Naive thymus-derived CD8-positive, alpha-beta T cell (primary cell): ENCODE data around the gene ZNF189. TPM values are rescaled to one million over a fixed set of nuclear protein-coding genes. Genes with fewer than 3 reads are reported as not detected.

Source experiments
- ATAC-seq, 2 donors: fragments of 150-1000 bp; cut with Tn5 transposase in 1 of 2; sonication (Bioruptor Pico), chemical (Tn5 transposase) in 1 of 2; 1 replicate in 1 of 2; 2 replicates in 1 of 2; pipeline ENCODE4 v1.10.0; 2021; ENCODE audit warnings: mild to moderate bottlenecking in 2 of 2, moderate library complexity in 2 of 2
- POLR2A ChIA-PET: fragments of 350-600 bp; sonication (Branson Sonifier 250); formaldehyde crosslinking; loops from one replicate; lab custom pipeline; 2021; ENCODE audit warnings: antibody characterized with exemption; lab: Charles Lee
- DNase-seq, 10 donors: peaks; one replicate each; pipeline versions ENCODE4 v3.0.0 to v3.0.0-alpha.2; 2020 to 2022
- H3K27ac Mint-ChIP-seq, 10 donors: one replicate each; pipeline ENCODE4 v1.8.0; 2020 to 2022; ENCODE audit warnings: mild to moderate bottlenecking in 10 of 10, mixed read lengths in 10 of 10, moderate library complexity in 4 of 10, inconsistent platforms in 1 of 10
- H3K27me3 Mint-ChIP-seq, 5 donors: one replicate each; pipeline ENCODE4 v1.8.0; 2021 to 2022; ENCODE audit warnings: mixed read lengths in 5 of 5
- H3K36me3 Mint-ChIP-seq, 3 donors: one replicate each; pipeline ENCODE4 v1.8.0; 2020 to 2022; ENCODE audit warnings: mixed read lengths in 3 of 3, mild to moderate bottlenecking in 2 of 3, inconsistent platforms in 1 of 3
- H3K4me1 Mint-ChIP-seq, 4 donors: one replicate each; pipeline ENCODE4 v1.8.0; 2021 to 2022; ENCODE audit warnings: mixed read lengths in 4 of 4
- H3K4me3 Mint-ChIP-seq, 10 donors: one replicate each; pipeline ENCODE4 v1.8.0; 2020 to 2022; ENCODE audit warnings: mild to moderate bottlenecking in 10 of 10, mixed read lengths in 10 of 10, moderate library complexity in 6 of 10, inconsistent platforms in 1 of 10
- H3K9me3 Mint-ChIP-seq, 9 donors: one replicate each; pipeline ENCODE4 v1.8.0; 2020 to 2022; ENCODE audit warnings: mixed read lengths in 9 of 9, mild to moderate bottlenecking in 3 of 9, inconsistent platforms in 1 of 9, moderate library complexity in 1 of 9
- polyA plus RNA-seq, 3 donors: library from polyadenylated mRNA; unstranded; fragments of 300-500 nt; fragmentation: Illumina TruSeq; gene quantifications; one replicate each; pipeline ENCODE4 v1.2.3, GENCODE V29; 2021
- total RNA-seq, 8 experiments: library from RNA in 2 of 8; stranded (reverse) in 2 of 8; gene quantifications; one replicate each; pipeline ENCODE4 v1.2.3 and lab custom pipeline; 2021 to 2026

Gene ZNF189
- total and polyA plus RNA-seq, 5 experiments from 2014 or later: 1.4 to 26.3 (median 2.6) TPM

DNA sequence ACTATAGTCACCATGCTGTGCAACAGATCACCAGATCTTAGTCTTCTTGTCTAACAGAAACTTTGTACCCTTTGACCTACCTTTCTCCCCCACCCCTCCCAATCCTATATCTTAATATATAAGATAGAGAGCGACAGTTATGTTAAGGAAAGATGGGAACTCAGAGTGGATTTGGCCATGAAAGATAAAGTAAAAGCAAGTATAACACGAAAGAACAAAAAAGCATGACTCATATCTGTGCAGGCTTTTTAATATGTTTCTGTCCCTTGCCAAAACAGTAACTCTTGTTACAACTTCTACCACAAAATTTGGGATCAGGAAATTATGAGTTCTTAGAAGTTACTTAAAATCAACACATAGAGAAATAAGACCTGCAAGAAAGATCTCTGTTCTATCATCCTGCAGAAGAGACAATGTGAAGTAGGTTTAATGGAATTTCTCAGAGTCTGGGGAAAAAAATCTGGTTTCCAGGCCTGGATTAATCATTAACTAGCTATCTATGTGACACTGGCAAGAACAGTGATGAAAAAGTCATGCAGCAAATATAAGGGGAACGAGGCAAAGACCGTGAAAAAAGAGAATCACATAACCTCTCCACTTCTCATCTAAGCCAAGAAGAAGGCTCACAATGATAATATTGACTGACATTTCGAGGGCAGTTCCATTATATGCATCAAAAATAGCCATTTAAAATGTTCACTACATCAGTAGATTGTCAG, 32.5 kb upstream of the ZNF189 start:
- Mint-ChIP-seq H3K4me3 (no peak overlapping the region), H3K27me3 (peaks cover 4 to 27% (median 9%) of the 10 kb centered on the region in 5 donors), H3K36me3 (peaks cover 0 to 1% (median 0%) of the 10 kb centered on the region in 3 donors), H3K4me1 (no peaks in the 10 kb centered on the region), H3K9me3 (no peaks in the 10 kb centered on the region), H3K27ac (no peak overlapping the region)
- no peak for DNase-seq
- no peak for ATAC-seq
- POLR2A ChIA-PET: no interaction called here

GRCh38 chr9:101367323-101367722, 31.3 kb upstream of the ZNF189 start:
- Mint-ChIP-seq H3K4me1 (no peaks in the 10 kb centered on the region), H3K4me3 (no peak overlapping the region), H3K27me3 (peaks cover 8 to 35% (median 9%) of the 10 kb centered on the region in 5 donors), H3K36me3 (peaks cover 0 to 9% (median 0%) of the 10 kb centered on the region in 3 donors), H3K27ac (no peak overlapping the region), H3K9me3 (peaks cover 0 to 3% (median 0%) of the 10 kb centered on the region in 9 donors)
- ATAC-seq (no peak), DNase-seq (no peak)
- POLR2A ChIA-PET: no interaction called here

GRCh38 chr9:101369286-101369685, 29.4 kb upstream of the ZNF189 start:
- POLR2A ChIA-PET: no interaction called here
- Mint-ChIP-seq H3K4me3 (no peak overlapping the region), H3K27ac (no peak overlapping the region), H3K4me1 (no peaks in the 10 kb centered on the region), H3K9me3 (peaks cover 0 to 3% (median 0%) of the 10 kb centered on the region in 9 donors), H3K36me3 (peaks cover 0 to 9% (median 0%) of the 10 kb centered on the region in 3 donors), H3K27me3 (peaks cover 6 to 26% (median 16%) of the 10 kb centered on the region in 5 donors)
- no peak for DNase-seq
- ATAC-seq: no peak

- no peak for ATAC-seq
- no peak overlapping the region for H3K27ac Mint-ChIP-seq
- no peaks in the 10 kb centered on the region for H3K4me1 Mint-ChIP-seq
- no peak overlapping the region for H3K4me3 Mint-ChIP-seq
- peaks cover 0 to 9% (median 0%) of the 10 kb centered on the region in 3 donors for H3K36me3 Mint-ChIP-seq
- no peak for DNase-seq
- H3K27me3 Mint-ChIP-seq: peaks cover 5 to 26% (median 17%) of the 10 kb centered on the region in 5 donors
- peaks cover 0 to 3% (median 0%) of the 10 kb centered on the region in 9 donors for H3K9me3 Mint-ChIP-seq
- POLR2A ChIA-PET: no interaction called here
Observed at GRCh38 chr9:101369884-101370531, 28.6 kb upstream of the ZNF189 start.

DNA sequence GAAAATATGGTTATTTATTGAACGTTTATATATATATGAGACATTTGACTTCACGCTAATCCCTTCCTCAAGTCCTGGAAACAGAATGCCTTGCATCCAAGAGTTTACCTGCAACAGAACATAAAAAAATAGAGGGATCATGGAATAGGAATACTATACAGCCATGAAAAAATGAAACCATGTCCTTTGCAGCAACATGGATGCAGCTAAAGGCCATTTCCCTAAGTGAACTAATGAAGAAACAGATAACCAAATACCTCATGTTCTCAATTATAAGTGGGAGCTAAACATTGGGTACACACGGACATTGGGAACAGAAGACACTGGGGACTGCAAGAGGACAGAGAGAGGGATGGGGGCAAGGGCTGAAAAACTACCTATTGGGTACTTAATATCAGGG, 26.8 kb upstream of the ZNF189 start:
- no peaks in the 10 kb centered on the region for H3K4me1 Mint-ChIP-seq

DNA sequence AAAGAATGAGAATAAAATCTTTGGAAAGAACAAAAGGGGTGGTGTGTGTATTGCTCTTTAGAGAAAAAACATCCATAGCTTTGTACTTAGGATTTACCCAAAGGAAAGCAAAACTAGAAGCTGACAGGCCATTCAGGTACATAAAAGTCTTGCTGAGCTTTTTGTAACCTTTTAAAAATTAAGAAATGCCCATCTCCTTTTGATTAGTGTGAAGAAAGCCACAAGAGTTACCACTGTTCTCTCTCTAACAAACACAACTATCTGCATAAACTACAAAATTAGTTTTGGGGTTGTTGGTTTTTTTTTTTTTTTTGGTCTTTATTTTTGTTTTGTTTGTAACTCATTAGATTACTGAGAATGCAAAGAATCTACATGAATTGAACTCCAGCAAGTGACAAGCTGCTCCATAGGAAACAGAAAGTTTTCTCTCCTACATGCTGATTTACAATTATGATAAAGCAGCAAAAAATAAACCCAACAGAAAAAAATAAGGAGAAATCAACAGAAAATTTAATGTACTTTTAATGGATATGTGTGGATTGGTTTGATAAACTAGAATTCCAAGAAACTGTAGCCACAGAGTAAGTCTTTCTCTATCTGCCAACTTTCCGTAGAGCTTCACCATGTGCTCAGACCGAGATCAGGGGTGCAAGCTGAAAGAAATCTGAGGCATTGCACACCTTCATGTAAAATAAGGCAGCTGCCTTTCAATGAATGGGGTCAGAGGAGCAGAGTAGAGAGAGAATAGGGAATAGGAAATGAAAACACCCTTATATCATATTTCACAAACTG, 26.1 kb upstream of the ZNF189 start:
- DNase-seq (no peak), ATAC-seq (no peak)
- Mint-ChIP-seq H3K27ac (no peak overlapping the region), H3K36me3 (peaks cover 0 to 9% (median 0%) of the 10 kb centered on the region in 3 donors), H3K27me3 (peaks cover 6 to 26% (median 18%) of the 10 kb centered on the region in 5 donors), H3K4me1 (no peaks in the 10 kb centered on the region), H3K4me3 (no peak overlapping the region), H3K9me3 (peaks cover 0 to 10% (median 0%) of the 10 kb centered on the region in 9 donors)
- POLR2A ChIA-PET: no interaction called here

More for the DNA sequence above, 26.8 kb upstream of the ZNF189 start:
- Mint-ChIP-seq H3K4me3 (no peak overlapping the region), H3K9me3 (peaks cover 0 to 10% (median 0%) of the 10 kb centered on the region in 9 donors), H3K27me3 (peaks cover 6 to 26% (median 17%) of the 10 kb centered on the region in 5 donors), H3K27ac (no peak overlapping the region), H3K36me3 (peaks cover 0 to 9% (median 0%) of the 10 kb centered on the region in 3 donors)
- ATAC-seq: no peak
- DNase-seq: no peak
- POLR2A ChIA-PET: no interaction called here

DNA sequence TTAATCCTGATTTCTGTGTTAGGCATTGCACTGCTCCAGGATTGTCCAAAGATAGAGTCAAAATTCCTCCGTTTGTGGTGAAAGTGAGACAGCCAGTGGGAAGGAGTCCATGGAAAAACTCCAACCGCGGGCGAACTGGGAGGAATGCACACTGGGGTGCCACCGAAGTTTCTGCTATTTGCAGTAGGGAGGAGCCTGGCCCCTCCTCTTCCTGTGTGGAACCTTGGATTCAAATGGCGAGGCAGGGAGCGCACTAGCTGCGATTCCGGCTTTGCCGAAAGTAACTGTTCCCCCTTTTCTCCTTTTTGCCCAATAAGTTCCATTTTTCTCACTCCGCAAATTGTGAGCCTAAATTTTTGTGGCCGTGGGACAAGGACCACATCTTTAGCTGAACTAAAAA, 23.1 kb upstream of the ZNF189 start:
- POLR2A ChIA-PET: no interaction called here
- Mint-ChIP-seq H3K4me1 (no peaks in the 10 kb centered on the region), H3K27ac (no peak overlapping the region), H3K36me3 (peaks cover 0 to 9% (median 0%) of the 10 kb centered on the region in 3 donors), H3K9me3 (peaks cover 0 to 10% (median 0%) of the 10 kb centered on the region in 9 donors), H3K27me3 (peaks cover 4 to 21% (median 16%) of the 10 kb centered on the region in 5 donors), H3K4me3 (no peak overlapping the region)
- DNase-seq (no peak), ATAC-seq (no peak)

DNA sequence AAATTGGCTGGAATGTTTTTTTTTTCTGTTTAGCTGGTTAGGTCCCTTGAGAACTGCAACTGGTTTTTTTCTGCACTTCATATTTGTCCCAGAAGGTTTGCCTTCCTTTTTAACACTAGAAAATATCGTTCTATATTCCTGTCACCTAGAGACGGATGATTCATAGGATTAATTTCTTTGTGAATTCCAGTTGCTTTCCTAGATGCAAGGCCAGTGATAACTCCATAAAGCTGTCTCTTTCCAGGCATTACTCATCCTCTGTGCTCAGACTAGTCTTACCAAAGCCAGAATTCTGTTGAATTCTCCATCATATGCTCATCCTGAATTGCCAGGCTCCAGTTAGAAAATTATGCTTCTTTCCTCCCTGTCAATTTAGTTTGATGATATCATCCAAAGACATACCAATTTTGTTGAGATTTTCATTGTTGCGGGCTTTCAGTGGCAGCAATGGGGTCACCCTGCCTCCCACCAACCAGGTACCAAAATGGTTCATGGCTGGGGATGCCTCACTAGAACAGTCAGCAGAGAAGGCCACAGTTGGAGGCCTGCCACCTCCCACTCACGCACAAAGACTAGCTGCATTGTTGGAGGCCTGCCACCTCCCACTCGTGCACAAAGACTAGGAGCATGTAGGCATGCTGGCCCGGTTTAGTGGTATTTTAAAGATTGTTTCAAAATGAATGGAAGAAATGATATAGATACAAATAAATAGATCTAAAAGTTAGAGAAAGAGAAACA, 22.4 kb upstream of the ZNF189 start:
- no peak for DNase-seq
- no peak overlapping the region for H3K4me3 Mint-ChIP-seq
- POLR2A ChIA-PET: no interaction called here
- ATAC-seq: no peak
- no peaks in the 10 kb centered on the region for H3K4me1 Mint-ChIP-seq
- peaks cover 0 to 7% (median 0%) of the 10 kb centered on the region in 3 donors for H3K36me3 Mint-ChIP-seq
- no peak overlapping the region for H3K27ac Mint-ChIP-seq
- peaks cover 0 to 10% (median 0%) of the 10 kb centered on the region in 9 donors for H3K9me3 Mint-ChIP-seq
- peaks cover 2 to 19% (median 9%) of the 10 kb centered on the region in 5 donors for H3K27me3 Mint-ChIP-seq

DNA sequence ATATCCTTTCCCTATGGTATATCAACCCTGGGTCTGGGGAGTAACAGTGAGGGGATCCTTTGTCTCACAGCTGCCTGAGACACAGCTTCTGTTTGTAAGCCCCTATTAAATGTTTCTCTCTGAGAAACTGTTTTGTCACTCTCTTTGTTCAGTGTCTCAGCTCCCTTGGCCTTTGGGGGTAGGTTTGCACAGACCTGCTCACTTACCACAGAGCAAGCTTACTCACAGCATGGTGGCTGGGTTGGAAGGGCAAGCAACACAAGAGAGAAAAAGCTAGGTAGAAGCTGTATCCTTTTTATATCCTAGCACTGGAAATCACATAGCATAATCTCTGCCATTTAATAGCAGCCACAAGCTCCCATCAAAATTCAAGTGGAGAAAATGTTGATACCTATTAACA, 18.4 kb upstream of the ZNF189 start:
- H3K27ac Mint-ChIP-seq: no peak overlapping the region
- H3K36me3 Mint-ChIP-seq: peaks cover 0 to 10% (median 6%) of the 10 kb centered on the region in 3 donors
- H3K4me3 Mint-ChIP-seq: no peak overlapping the region
- H3K4me1 Mint-ChIP-seq: no peaks in the 10 kb centered on the region
- POLR2A ChIA-PET: no interaction called here
- ATAC-seq: no peak
- peaks cover 0 to 19% (median 10%) of the 10 kb centered on the region in 9 donors for H3K9me3 Mint-ChIP-seq
- peaks cover 0 to 7% (median 3%) of the 10 kb centered on the region in 5 donors for H3K27me3 Mint-ChIP-seq
- no peak for DNase-seq

GRCh38 chr9:101381118-101381517, 17.5 kb upstream of the ZNF189 start:
- peaks cover 0 to 7% (median 0%) of the 10 kb centered on the region in 5 donors for H3K27me3 Mint-ChIP-seq
- H3K36me3 Mint-ChIP-seq: peaks cover 0 to 15% (median 6%) of the 10 kb centered on the region in 3 donors
- no peaks in the 10 kb centered on the region for H3K4me1 Mint-ChIP-seq
- H3K27ac Mint-ChIP-seq: no peak overlapping the region
- ATAC-seq: no peak
- H3K9me3 Mint-ChIP-seq: peaks cover 0 to 21% (median 12%) of the 10 kb centered on the region in 9 donors
- no peak overlapping the region for H3K4me3 Mint-ChIP-seq
- no peak for DNase-seq
- POLR2A ChIA-PET: no interaction called here

GRCh38 chr9:101381833-101382342, 16.8 kb upstream of the ZNF189 start:
- H3K4me1 Mint-ChIP-seq: no peaks in the 10 kb centered on the region
- H3K9me3 Mint-ChIP-seq: peaks cover 0 to 21% (median 10%) of the 10 kb centered on the region in 9 donors
- peaks cover 0 to 7% (median 0%) of the 10 kb centered on the region in 5 donors for H3K27me3 Mint-ChIP-seq
- no peak for ATAC-seq
- POLR2A ChIA-PET: no interaction called here
- no peak for DNase-seq
- no peak overlapping the region for H3K27ac Mint-ChIP-seq
- H3K36me3 Mint-ChIP-seq: peaks cover 0 to 15% (median 6%) of the 10 kb centered on the region in 3 donors
- H3K4me3 Mint-ChIP-seq: no peak overlapping the region

GRCh38 chr9:101383361-101383760, 15.3 kb upstream of the ZNF189 start:
- H3K36me3 Mint-ChIP-seq: peaks cover 6 to 19% (median 8%) of the 10 kb centered on the region in 3 donors
- H3K27me3 Mint-ChIP-seq: peaks cover 0 to 3% (median 0%) of the 10 kb centered on the region in 5 donors
- peaks cover 0 to 15% (median 10%) of the 10 kb centered on the region in 9 donors for H3K9me3 Mint-ChIP-seq
- H3K4me3 Mint-ChIP-seq: no peak overlapping the region
- no peak overlapping the region for H3K27ac Mint-ChIP-seq
- no peak for DNase-seq
- POLR2A ChIA-PET: no interaction called here
- peaks cover 0 to 6% (median 2%) of the 10 kb centered on the region in 4 donors for H3K4me1 Mint-ChIP-seq
- ATAC-seq: no peak
